H9 (cell line): ENCODE results near the gene PEPD. TPM values are rescaled to one million over a fixed set of nuclear protein-coding genes. Genes with fewer than 3 reads are reported as not detected.

Experiments
- DNase-seq: peaks from one replicate; pipeline ENCODE4 v3.0.0-alpha.2; 2017
- H2AFZ ChIP-seq: one replicate; pipeline ENCODE4 v1.6.1; 2013; ENCODE audit warnings: mild to moderate bottlenecking, low read length, control low read depth, moderate library complexity
- H2AK5ac ChIP-seq: 2 replicates; pipeline ENCODE4 v1.6.1; 2013; ENCODE audit warnings: low read length, control low read depth, mixed read lengths; ENCODE audit not compliant: insufficient read length
- H2BK120ac ChIP-seq: one replicate; pipeline ENCODE4 v1.6.1; 2013; ENCODE audit warnings: low read depth, mild to moderate bottlenecking, low read length, control low read depth, inconsistent platforms; ENCODE audit not compliant: poor library complexity, severe bottlenecking
- H2BK12ac ChIP-seq: 2 replicates; pipeline ENCODE4 v1.6.1; 2013; ENCODE audit warnings: low read length, control low read depth, mixed read lengths, low read depth; ENCODE audit not compliant: insufficient read length
- H2BK15ac ChIP-seq: 2 replicates; pipeline ENCODE4 v1.6.1; 2013; ENCODE audit warnings: low read depth, low read length, control low read depth
- H2BK20ac ChIP-seq: one replicate; pipeline ENCODE4 v1.6.1; 2013; ENCODE audit warnings: low read depth, mild to moderate bottlenecking, low read length, control low read depth, inconsistent platforms; ENCODE audit not compliant: poor library complexity, severe bottlenecking
- H2BK5ac ChIP-seq: 2 replicates; pipeline ENCODE4 v1.6.1; 2013; ENCODE audit warnings: low read length, control low read depth, mixed read lengths; ENCODE audit not compliant: insufficient read length
- H3K14ac ChIP-seq: 2 replicates; pipeline ENCODE4 v1.6.1; 2013; ENCODE audit warnings: low read length, control low read depth; ENCODE audit not compliant: insufficient read depth
- H3K18ac ChIP-seq: 2 replicates; pipeline ENCODE4 v1.6.1; 2013; ENCODE audit warnings: low read depth, mild to moderate bottlenecking, mixed read lengths, low read length, control low read depth; ENCODE audit not compliant: insufficient read length
- H3K23ac ChIP-seq: 2 replicates; pipeline ENCODE4 v1.6.1; 2013; ENCODE audit warnings: low read length, control low read depth, mixed read lengths, low read depth; ENCODE audit not compliant: insufficient read length
- H3K23me2 ChIP-seq: 2 replicates; pipeline ENCODE4 v1.6.1; 2013; ENCODE audit warnings: low read depth, mild to moderate bottlenecking, mixed read lengths, low read length, control low read depth; ENCODE audit not compliant: insufficient read length, poor library complexity, severe bottlenecking
- H3K27ac ChIP-seq: 2 replicates; pipeline ENCODE4 v1.5.1; 2013; ENCODE audit warnings: low read length, control low read depth, mixed read lengths, low read depth; ENCODE audit not compliant: insufficient read length
- H3K27me3 ChIP-seq: 2 replicates; pipeline ENCODE4 v1.6.1; 2013; ENCODE audit warnings: low read length, control low read depth, inconsistent platforms; ENCODE audit not compliant: insufficient read depth
- H3K4ac ChIP-seq: 2 replicates; pipeline ENCODE4 v1.6.1; 2013; ENCODE audit warnings: low read depth, mild to moderate bottlenecking, control low read depth, inconsistent platforms, low read length, moderate library complexity
- H3K4me1 ChIP-seq: 2 replicates; pipeline ENCODE4 v1.6.1; 2013; ENCODE audit warnings: low read length, control low read depth, inconsistent platforms; ENCODE audit not compliant: insufficient read depth
- H3K4me2 ChIP-seq: 2 replicates; pipeline ENCODE4 v1.6.1; 2013; ENCODE audit warnings: low read length, control low read depth, mixed read lengths; ENCODE audit not compliant: insufficient read length, insufficient read depth
- H3K56ac ChIP-seq: 2 replicates; pipeline ENCODE4 v1.6.1; 2013; ENCODE audit warnings: low read depth, mild to moderate bottlenecking, mixed read lengths, low read length, control low read depth; ENCODE audit not compliant: insufficient read length
- H3K79me1 ChIP-seq: 2 replicates; pipeline ENCODE4 v1.6.1; 2013; ENCODE audit warnings: low read depth, mild to moderate bottlenecking, moderate library complexity, low read length, control low read depth, inconsistent platforms; ENCODE audit not compliant: insufficient read depth, poor library complexity, severe bottlenecking
- H3K79me2 ChIP-seq: 2 replicates; pipeline ENCODE4 v1.6.1; 2013; ENCODE audit warnings: low read length, control low read depth, inconsistent platforms; ENCODE audit not compliant: insufficient read depth
- H3K9ac ChIP-seq: 2 replicates; pipeline ENCODE4 v1.6.1; 2013; ENCODE audit warnings: low read length, control low read depth, mixed read lengths; ENCODE audit not compliant: insufficient read length; ENCODE audit errors: extremely low read depth
- H3K9me3 ChIP-seq: one replicate; pipeline ENCODE4 v1.6.1; 2013; ENCODE audit warnings: low read depth, low read length, inconsistent platforms; ENCODE audit not compliant: control insufficient read depth
- H3T11ph ChIP-seq: one replicate; pipeline ENCODE4 v1.6.1; 2013; ENCODE audit warnings: mild to moderate bottlenecking, low read length, control low read depth, inconsistent platforms
- H4K20me1 ChIP-seq: one replicate; pipeline ENCODE4 v1.6.1; 2013; ENCODE audit not compliant: control insufficient read depth, insufficient read length, insufficient read depth
- H4K5ac ChIP-seq: 2 replicates; pipeline ENCODE4 v1.6.1; 2013; ENCODE audit warnings: low read depth, mild to moderate bottlenecking, mixed read lengths, low read length, control low read depth; ENCODE audit not compliant: insufficient read length
- H4K8ac ChIP-seq: replicated peaks from 2 replicates; pipeline ENCODE4 v1.6.1; 2013; ENCODE audit warnings: low read length, control low read depth, mixed read lengths, low read depth; ENCODE audit not compliant: insufficient read length
- H4K91ac ChIP-seq: 2 replicates; pipeline ENCODE4 v1.6.1; 2013; ENCODE audit warnings: low read depth, mild to moderate bottlenecking, moderate library complexity, mixed read lengths, low read length, control low read depth; ENCODE audit not compliant: insufficient read length
- H3K27ac Mint-ChIP-seq, 3 experiments: 2 replicates in 2 of 3; 3 replicates in 1 of 3; pipeline ENCODE4 v1.8.0; 2020 to 2021; ENCODE audit warnings: mixed read lengths in 3 of 3, mild to moderate bottlenecking in 1 of 3, moderate library complexity in 1 of 3
- H3K27me3 Mint-ChIP-seq: 2 replicates; pipeline ENCODE4 v1.8.0; 2021; ENCODE audit warnings: low read depth, mild to moderate bottlenecking, moderate library complexity, mixed read lengths
- H3K36me3 Mint-ChIP-seq, 3 experiments: 2 replicates in 2 of 3; 3 replicates in 1 of 3; pipeline ENCODE4 v1.8.0; 2020 to 2021; ENCODE audit warnings: low read depth in 3 of 3, mixed read lengths in 3 of 3; ENCODE audit not compliant: insufficient read depth in 1 of 3
- H3K4me1 Mint-ChIP-seq, 2 experiments: 2 replicates each; pipeline ENCODE4 v1.8.0; 2020; ENCODE audit warnings: mixed read lengths in 2 of 2
- H3K4me3 Mint-ChIP-seq, 2 experiments: 2 replicates in 1 of 2; 3 replicates in 1 of 2; pipeline ENCODE4 v1.8.0; 2020 to 2021; ENCODE audit warnings: mild to moderate bottlenecking in 2 of 2, mixed read lengths in 2 of 2, moderate library complexity in 1 of 2
- H3K9me3 Mint-ChIP-seq, 2 experiments: 2 replicates in 1 of 2; 3 replicates in 1 of 2; pipeline ENCODE4 v1.8.0; 2020; ENCODE audit warnings: mild to moderate bottlenecking in 2 of 2, mixed read lengths in 2 of 2, moderate library complexity in 1 of 2
- CTCF ChIP-seq: fragments of 200-600 bp; sonication (generic); conservative IDR thresholded peaks from 3 replicates; pipeline ENCODE4 v1.8.0; 2021; ENCODE audit warnings: antibody characterized with exemption, mild to moderate bottlenecking
- WGBS: extraction: QIAGEN DNeasy Blood & Tissue Kit; methylation state at CpG from one replicate; pipeline ENCODE4 v1.1.7; 2013; ENCODE audit warnings: missing lambda C conversion rate, low lambda C conversion rate, mixed read lengths; ENCODE audit not compliant: insufficient read length; ENCODE audit errors: extremely low coverage; 5-methylcytosine and 5-hydroxymethylcytosine counted together
- total RNA-seq: library from RNA; stranded (reverse); gene quantifications from 2 replicates; pipeline ENCODE4 v1.2.1, GENCODE V29; 2021

The PEPD gene
- total RNA-seq, 1 experiment from 2014 or later, result 52.8 TPM

- H2AK5ac ChIP-seq, result no peak overlapping the region
- H3K23ac ChIP-seq, result no peak overlapping the region
- no peak overlapping the region for H2BK15ac ChIP-seq
- H3K14ac ChIP-seq, result no peak overlapping the region
- H3K27me3 ChIP-seq, result no peaks in the 10 kb centered on the region
- no peaks in the 10 kb centered on the region; a peak in 2 of 5 replicates for H3K9me3 Mint-ChIP-seq
- no peak overlapping the region for H3K27ac ChIP-seq
- no peak overlapping the region for H3T11ph ChIP-seq
- no peaks in the 10 kb centered on the region for H3K36me3 Mint-ChIP-seq
- no peak overlapping the region for H2AFZ ChIP-seq
- no peak overlapping the region for H4K8ac ChIP-seq
- H4K5ac ChIP-seq, result no peak overlapping the region
- H2BK120ac ChIP-seq, result no peak overlapping the region
- TF ChIP-seq CTCF, result no peak
- no CpG with 5 or more reads among the region's 12 CpGs for WGBS
- H2BK20ac ChIP-seq, result no peak overlapping the region
- no peak overlapping the region for H3K18ac ChIP-seq
- H3K56ac ChIP-seq, result no peak overlapping the region
- H3K9me3 ChIP-seq, result no peaks in the 10 kb centered on the region
- no peak overlapping the region for H2BK5ac ChIP-seq
- H4K91ac ChIP-seq, result no peak overlapping the region
- H3K4me1 ChIP-seq, result no peaks in the 10 kb centered on the region
- DNase-seq, result no peak
- peaks cover 0 to under 1% of the 10 kb centered on the region in 2 experiments; a peak in 1 of 4 replicates for H3K4me1 Mint-ChIP-seq
- no peaks in the 10 kb centered on the region for H3K79me2 ChIP-seq
- H2BK12ac ChIP-seq, result no peak overlapping the region
- H4K20me1 ChIP-seq, result no peaks in the 10 kb centered on the region
- no peak overlapping the region for H3K4me3 Mint-ChIP-seq
- H3K23me2 ChIP-seq, result no peaks in the 10 kb centered on the region
- H3K27me3 Mint-ChIP-seq, result peaks cover 12% of the 10 kb centered on the region
- H3K27ac Mint-ChIP-seq, result no peak overlapping the region
- H3K9ac ChIP-seq, result no peak overlapping the region
- H3K4me2 ChIP-seq, result no peak overlapping the region
- no peaks in the 10 kb centered on the region for H3K79me1 ChIP-seq
- H3K4ac ChIP-seq, result no peak overlapping the region
Observed at GRCh38 chr19:33349319-33350289, 172.0 kb downstream of the PEPD start.
